ENCODE measurements around the gene ITPK1.
A peak's percentile ranks its signal among the peaks of the same experiment; 100 is the strongest.
"Not testable (repeated sequence)": the region's sequence is repeated elsewhere in the genome, so short reads cannot be mapped to it uniquely, and the experiment has no call there.

The ITPK1 gene

DNA sequence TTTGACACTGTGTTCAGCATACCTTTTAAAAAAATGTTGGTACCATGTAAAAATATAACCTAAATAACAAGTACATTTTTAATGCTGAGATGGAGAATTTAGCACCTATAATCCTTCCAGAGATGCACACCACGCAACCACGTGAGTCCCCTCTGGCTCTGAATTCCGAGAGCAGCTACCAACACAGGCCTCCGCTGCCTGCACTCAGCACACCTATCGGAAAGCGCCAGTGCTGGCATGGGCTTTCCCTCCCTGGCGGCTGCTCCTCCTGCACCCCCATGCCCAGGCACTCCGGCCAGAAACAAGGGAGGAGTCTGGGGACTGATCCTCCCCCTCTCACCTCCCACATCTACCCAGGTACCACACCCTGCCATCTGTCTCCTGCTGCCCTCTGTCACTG lies 47.0 kb downstream of the ITPK1 start:
- in situ Hi-C loops (cut with HindIII; ENCODE audit: low sequenced_read_pairs), result no loop called here
- TF ChIP-seq, protein P1, sequence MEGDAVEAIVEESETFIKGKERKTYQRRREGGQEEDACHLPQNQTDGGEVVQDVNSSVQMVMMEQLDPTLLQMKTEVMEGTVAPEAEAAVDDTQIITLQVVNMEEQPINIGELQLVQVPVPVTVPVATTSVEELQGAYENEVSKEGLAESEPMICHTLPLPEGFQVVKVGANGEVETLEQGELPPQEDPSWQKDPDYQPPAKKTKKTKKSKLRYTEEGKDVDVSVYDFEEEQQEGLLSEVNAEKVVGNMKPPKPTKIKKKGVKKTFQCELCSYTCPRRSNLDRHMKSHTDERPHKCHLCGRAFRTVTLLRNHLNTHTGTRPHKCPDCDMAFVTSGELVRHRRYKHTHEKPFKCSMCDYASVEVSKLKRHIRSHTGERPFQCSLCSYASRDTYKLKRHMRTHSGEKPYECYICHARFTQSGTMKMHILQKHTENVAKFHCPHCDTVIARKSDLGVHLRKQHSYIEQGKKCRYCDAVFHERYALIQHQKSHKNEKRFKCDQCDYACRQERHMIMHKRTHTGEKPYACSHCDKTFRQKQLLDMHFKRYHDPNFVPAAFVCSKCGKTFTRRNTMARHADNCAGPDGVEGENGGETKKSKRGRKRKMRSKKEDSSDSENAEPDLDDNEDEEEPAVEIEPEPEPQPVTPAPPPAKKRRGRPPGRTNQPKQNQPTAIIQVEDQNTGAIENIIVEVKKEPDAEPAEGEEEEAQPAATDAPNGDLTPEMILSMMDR (IDR thresholded peaks at IDR 0.05; ENCODE audit: low read depth, low read length), result no peak
- no peak for DNase-seq (ENCODE audit: low read depth, low spot score)

DNA sequence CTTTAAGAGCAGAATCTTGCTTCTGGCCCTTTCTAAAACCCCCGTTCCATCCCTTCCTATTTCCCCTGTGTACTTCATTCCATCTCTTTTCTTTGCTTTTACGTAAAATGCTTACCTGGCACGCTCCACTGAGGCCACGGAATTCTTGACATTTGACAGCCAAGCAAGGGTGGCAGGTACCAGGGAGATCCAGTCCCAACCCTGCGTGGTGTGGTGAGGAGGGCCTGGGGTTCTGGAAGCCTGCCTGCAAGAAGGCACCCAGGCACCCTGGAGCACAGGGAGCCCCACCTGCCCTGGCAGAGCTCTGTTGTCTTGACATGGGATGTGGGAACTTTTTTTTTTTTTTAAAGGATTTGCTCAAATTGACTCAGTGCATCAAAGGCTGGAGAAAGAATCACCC lies 48.6 kb downstream of the ITPK1 start:
- H3K4me3 ChIP-seq (ENCODE audit: low read depth, low read length), result no peak overlapping the region
- in situ Hi-C loops (cut with HindIII; ENCODE audit: low sequenced_read_pairs), result no loop called here
- DNase-seq (ENCODE audit: low read depth, low spot score), result no peak
- TF ChIP-seq, protein P1 (IDR thresholded peaks at IDR 0.05; ENCODE audit: low read depth, low read length), result no peak

More for the DNA sequence above, 47.0 kb downstream of the ITPK1 start:
- no peak overlapping the region for H3K4me3 ChIP-seq (ENCODE audit: low read depth, low read length)

DNA sequence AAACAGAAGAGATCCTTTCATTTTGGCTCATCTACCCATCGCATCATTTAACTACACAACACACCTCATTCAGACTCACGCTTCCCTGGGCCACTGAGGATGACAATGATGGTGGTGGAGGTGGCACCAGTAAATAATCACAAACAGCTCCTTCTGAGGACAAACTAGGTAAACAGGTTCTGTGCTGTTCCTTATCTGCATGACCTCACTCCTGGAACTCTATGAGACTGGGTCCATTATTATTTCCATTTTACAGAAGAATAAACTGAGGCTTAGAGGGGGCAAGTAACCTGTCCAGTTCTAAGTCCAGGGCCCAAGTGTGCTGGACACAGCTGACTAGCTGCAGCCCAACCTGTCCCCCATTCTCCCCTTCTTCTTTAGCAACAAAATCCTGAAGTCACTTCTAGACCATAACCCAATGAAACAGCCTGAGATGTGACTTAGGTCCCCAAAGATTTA lies 50.4 kb downstream of the ITPK1 start:
- TF ChIP-seq, protein P1 (IDR thresholded peaks at IDR 0.05; ENCODE audit: low read depth, low read length), result no peak
- DNase-seq (ENCODE audit: low read depth, low spot score), result no peak
- H3K4me3 ChIP-seq (ENCODE audit: low read depth, low read length), result no peak overlapping the region
- in situ Hi-C loops (cut with HindIII; ENCODE audit: low sequenced_read_pairs), result no loop called here

DNA sequence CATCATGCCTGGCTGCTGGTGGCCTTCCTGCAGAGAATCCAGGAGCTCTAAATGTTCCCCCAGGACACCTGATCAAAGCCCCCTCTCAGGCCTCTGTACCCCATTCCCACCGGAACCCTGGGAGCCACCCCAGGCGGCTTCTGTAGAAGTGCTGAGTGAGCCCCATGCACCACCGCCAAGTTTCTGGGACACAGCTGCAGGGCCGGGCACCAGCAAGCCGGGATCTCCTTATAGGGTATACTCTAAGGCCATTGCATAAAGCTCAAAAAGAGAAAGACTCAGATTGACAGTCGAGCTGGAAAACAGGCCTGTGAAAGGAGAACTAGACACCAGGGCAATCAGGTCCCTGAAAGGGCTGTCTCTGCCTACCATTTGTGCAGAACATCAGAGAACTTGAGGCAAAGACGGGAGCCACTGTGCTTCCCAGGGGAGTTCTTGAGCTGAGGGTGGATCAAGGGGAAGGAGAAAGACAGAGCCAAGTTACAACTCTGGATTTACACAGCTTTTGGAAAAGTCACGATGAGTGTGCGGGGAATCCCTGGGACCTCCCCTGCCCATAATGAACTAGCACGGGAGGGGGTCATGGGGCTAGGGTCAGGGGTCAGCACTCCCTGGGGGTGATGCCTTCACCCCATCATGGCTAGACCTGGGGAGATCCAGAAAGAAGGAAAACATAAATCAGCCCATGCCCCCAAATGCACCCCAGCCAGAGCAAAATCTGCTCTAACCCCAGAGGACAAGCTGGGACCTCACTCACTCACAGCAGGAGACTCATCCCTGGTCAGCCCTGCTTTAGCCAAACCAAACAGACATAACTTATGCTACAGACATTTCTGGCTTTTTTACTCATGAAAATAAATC lies 51.1 kb downstream of the ITPK1 start:
- in situ Hi-C loops (cut with HindIII; ENCODE audit: low sequenced_read_pairs), result no loop called here

DNA sequence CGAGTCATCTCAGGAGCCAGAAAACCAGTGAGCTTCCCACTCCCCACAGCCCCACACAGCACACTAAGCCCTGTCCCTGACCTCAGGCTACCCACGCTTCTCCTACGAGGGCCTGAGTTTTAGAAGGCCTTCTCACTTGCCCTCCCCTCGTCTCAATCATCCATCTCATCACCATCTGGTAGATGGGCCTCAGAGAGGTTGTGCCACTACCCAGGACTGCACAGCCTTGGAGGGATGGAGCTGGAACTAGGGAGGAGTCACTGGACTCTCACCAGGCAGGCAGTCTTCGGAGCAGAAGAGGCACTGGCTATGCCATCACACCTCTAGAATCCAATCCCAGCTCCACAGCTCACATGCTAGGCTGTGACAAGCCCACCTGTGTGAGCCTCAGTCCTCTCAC lies 52.3 kb downstream of the ITPK1 start:
- TF ChIP-seq, protein P1 (IDR thresholded peaks at IDR 0.05; ENCODE audit: low read depth, low read length), result no peak
- no peak for DNase-seq (ENCODE audit: low read depth, low spot score)
- no peak overlapping the region for H3K4me3 ChIP-seq (ENCODE audit: low read depth, low read length)
- in situ Hi-C loops (cut with HindIII; ENCODE audit: low sequenced_read_pairs), result no loop called here

More for the DNA sequence above, 51.1 kb downstream of the ITPK1 start:
- no peak overlapping the region for H3K4me3 ChIP-seq (ENCODE audit: low read depth, low read length)
- TF ChIP-seq, protein P1 (IDR thresholded peaks at IDR 0.05; ENCODE audit: low read depth, low read length), result no peak
- DNase-seq (ENCODE audit: low read depth, low spot score), result peak; percentile 43

DNA sequence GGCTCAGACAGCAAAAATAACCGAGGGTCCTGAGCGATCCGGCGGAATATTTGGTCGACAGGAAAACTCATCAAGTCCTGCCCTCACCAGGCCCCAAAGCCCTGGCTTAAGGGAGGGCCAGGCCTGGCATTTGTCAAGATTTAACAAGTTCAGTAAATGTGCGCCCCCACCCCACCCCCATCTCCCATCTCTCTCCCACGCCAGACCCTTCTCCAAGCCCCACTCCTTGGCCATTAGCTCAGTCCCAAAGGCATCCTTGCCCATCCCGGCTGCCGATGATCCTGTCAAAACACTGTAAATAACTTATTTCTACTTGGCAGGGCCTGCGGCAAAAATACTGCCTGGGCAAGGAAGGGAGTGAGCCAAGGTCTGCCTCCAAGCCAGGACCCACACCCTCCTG lies 52.8 kb downstream of the ITPK1 start:
- TF ChIP-seq, protein P1 (IDR thresholded peaks at IDR 0.05; ENCODE audit: low read depth, low read length), result no peak
- H3K4me3 ChIP-seq (ENCODE audit: low read depth, low read length), result no peak overlapping the region
- no peak for DNase-seq (ENCODE audit: low read depth, low spot score)
- in situ Hi-C loops (cut with HindIII; ENCODE audit: low sequenced_read_pairs), result no loop called here

DNA sequence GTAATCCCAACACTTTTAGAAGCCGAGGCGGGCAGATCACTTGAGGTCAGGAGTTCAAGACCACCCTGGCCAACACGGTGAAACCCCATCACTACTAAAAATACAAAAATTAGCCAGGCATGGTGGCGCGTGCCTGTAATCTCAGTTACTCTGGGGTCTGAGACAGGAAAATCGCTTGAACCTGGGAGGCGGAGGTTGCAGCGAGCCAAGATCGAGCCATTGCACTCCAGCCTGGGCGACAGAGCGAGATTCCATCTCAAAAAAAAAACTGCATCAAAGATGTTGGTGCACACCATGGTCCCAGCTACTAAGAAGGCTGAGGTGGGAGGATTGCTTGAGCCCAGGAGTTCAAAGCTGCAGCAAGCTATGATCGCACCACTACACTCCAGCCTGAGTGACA lies 53.7 kb downstream of the ITPK1 start:
- DNase-seq (ENCODE audit: low read depth, low spot score); in situ Hi-C loops (cut with HindIII; ENCODE audit: low sequenced_read_pairs); H3K4me3 ChIP-seq (ENCODE audit: low read depth, low read length): not testable (repeated sequence)
